Activated CD4-positive, CD25-positive, alpha-beta regulatory T cell (primary cell): ENCODE measurements around the gene BRICD5.

Source experiments
- DNase-seq, 4 experiments: peaks; one replicate each; lab custom pipeline; 2025; lab: John Stamatoyannopoulos, UW

Gene BRICD5

GRCh38 chr16:2163211-2163881 lies 47.3 kb downstream of the BRICD5 start:
- DNase-seq: no peak

GRCh38 chr16:2162676-2163118 lies 48.0 kb downstream of the BRICD5 start:
- no peak for DNase-seq

DNA sequence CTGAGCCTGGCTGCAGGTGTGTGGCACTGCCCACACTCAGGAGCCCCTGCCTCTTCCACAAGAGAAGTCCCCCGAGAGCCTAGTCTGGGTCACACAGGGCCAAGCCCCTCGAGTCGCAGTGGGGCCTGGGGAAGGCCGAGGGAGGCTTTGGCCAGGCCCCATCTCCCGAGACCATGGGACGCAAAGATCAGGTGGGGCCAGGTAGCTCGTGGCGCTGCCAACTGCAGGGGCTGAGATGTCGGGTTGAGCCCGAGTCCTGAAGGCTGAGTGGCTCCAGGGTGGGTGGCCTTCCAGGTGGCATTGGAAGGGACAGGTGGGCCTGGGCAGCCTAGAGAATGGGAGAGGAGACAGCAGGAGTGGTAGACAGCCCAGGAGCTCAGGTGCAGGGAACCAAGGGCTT lies 48.8 kb downstream of the BRICD5 start:
- no peak for DNase-seq

DNA sequence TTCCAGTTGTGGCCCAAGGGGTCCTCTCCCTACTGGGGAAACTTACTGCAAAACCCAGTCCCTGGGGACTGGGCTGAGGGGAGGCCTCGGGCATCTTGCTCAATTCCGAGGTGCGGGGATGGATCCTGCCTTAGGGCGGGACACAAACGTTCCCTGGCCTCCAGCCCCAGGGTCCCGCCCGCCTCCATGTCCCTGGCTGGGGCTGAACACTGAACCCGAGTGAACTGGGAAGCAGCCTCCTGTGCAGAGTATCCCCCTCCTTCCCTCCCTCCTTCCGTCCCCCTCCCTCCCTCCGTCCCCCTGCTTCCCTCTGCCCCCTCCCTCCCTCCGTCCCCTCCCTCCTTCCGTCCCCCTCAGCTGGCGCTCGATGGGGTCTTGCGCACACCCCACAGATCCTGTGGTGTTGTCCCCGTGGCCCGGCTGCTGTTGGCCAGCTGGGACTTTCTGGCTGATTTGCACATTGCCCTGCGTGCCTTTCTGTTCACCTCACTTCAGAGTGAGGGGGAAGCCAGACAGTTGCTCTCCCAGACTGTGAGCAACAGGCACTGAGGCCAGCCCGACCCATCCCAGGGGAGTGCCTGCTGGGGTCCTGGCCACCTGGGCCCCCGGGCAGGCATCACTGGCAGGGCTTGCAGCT lies 49.6 kb downstream of the BRICD5 start:
- DNase-seq: no peak
